ENCODE measurements around the gene RC3H1.

- TF ChIP-seq POLR2A (IDR thresholded peaks at IDR 0.05) = no peak
- no peak for TF ChIP-seq CTCF (IDR thresholded peaks at IDR 0.05)
These were observed 128.0 kb downstream of the RC3H1 start for GRCh38 chr1:173894189-173894588.
